Right renal pelvis (tissue), 4 donors: ENCODE results near the gene CLASP1. TPM values are rescaled to one million over a fixed set of nuclear protein-coding genes. Genes with fewer than 3 reads are reported as not detected.
A peak's percentile ranks its signal among the peaks of the same experiment; 100 is the strongest.
"Not testable (repeated sequence)": the region's sequence is repeated elsewhere in the genome, so short reads cannot be mapped to it uniquely, and the experiment has no call there.

ENCODE experiments used
- DNase-seq, 4 donors: peaks; one replicate each; pipeline ENCODE4 v3.0.0-alpha.2; 2013; ENCODE audit warnings: low read depth in 4 of 4, low spot score in 3 of 4, missing footprints in 1 of 4
- polyA plus RNA-seq, 4 donors: library from polyadenylated mRNA; unstranded; fragments of 120-200 nt; gene quantifications; one replicate each; pipeline ENCODE4 v1.2.1, GENCODE V29; 2013; ENCODE audit not compliant: insufficient read length in 4 of 4

CLASP1 gene
- polyA plus RNA-seq, 4 donors = 39.3 to 48.7 (median 43.9) TPM

- DNase-seq = no peak
Observed at GRCh38 chr2:121663434-121663833, 14.2 kb upstream of the CLASP1 start.

GRCh38 chr2:121662656-121663055, 13.4 kb upstream of the CLASP1 start:
- DNase-seq = no peak

GRCh38 chr2:121659933-121660332, 10.7 kb upstream of the CLASP1 start:
- no peak for DNase-seq

GRCh38 chr2:121658393-121658792, 9.1 kb upstream of the CLASP1 start:
- not testable (repeated sequence) for DNase-seq

- DNase-seq = no peak
Observed at GRCh38 chr2:121653035-121653434, 3.8 kb upstream of the CLASP1 start.

GRCh38 chr2:121650315-121650930, 1.2 kb upstream of the CLASP1 start:
- peak in 1 of 4 donors; percentile 5 for DNase-seq

- DNase-seq = peak; percentile 86 to 96 (median 94)
Observed at GRCh38 chr2:121649596-121650314, 493 bp upstream of the CLASP1 start.

GRCh38 chr2:121648206-121649148, 785 bp downstream of the CLASP1 start:
- DNase-seq = peak in 2 of 4 donors; percentile 30 to 39

GRCh38 chr2:121647396-121647795, 1.9 kb downstream of the CLASP1 start:
- DNase-seq = no peak

- no peak for DNase-seq
Observed at GRCh38 chr2:121644715-121645114, 4.5 kb downstream of the CLASP1 start.

GRCh38 chr2:121643877-121644276, 5.4 kb downstream of the CLASP1 start:
- DNase-seq = no peak

GRCh38 chr2:121640380-121641316, 8.6 kb downstream of the CLASP1 start:
- DNase-seq = no peak

GRCh38 chr2:121639846-121640245, 9.4 kb downstream of the CLASP1 start:
- not testable (repeated sequence) for DNase-seq

GRCh38 chr2:121638333-121638732, 10.9 kb downstream of the CLASP1 start:
- no peak for DNase-seq

GRCh38 chr2:121635371-121635770, 13.9 kb downstream of the CLASP1 start:
- no peak for DNase-seq

- DNase-seq = no peak
Observed at GRCh38 chr2:121634354-121635307, 14.6 kb downstream of the CLASP1 start.

- DNase-seq = no peak
Observed at GRCh38 chr2:121633463-121633862, 15.8 kb downstream of the CLASP1 start.

- no peak for DNase-seq
Observed at GRCh38 chr2:121627525-121628050, 21.7 kb downstream of the CLASP1 start.
